Activated T-cell treated with anti-CD3 and anti-CD28 coated beads, Interleukin-2, amount 50 U/mL, for 4 hours (primary cell): ENCODE data around the gene HP. TPM values are rescaled to one million over a fixed set of nuclear protein-coding genes. Genes with fewer than 3 reads are reported as not detected.
"Not testable (repeated sequence)": the region's sequence is repeated elsewhere in the genome, so short reads cannot be mapped to it uniquely, and the experiment has no call there.

Experiments used
- ATAC-seq, 2 donors: fragments of 200-7000 bp; cut with Tn5 transposase; one replicate each; pipeline ENCODE4 v1.10.0; 2021
- DNase-seq: peaks from one replicate; pipeline ENCODE4 v3.0.0-alpha.2; 2020
- H3K27me3 Mint-ChIP-seq: one replicate; pipeline ENCODE4 v1.8.0; 2021; ENCODE audit warnings: low read depth, mixed read lengths
- H3K36me3 Mint-ChIP-seq: one replicate; pipeline ENCODE4 v1.8.0; 2022; ENCODE audit warnings: mixed read lengths; ENCODE audit not compliant: insufficient read depth
- H3K4me1 Mint-ChIP-seq: one replicate; pipeline ENCODE4 v1.8.0; 2021; ENCODE audit warnings: low read depth, mixed read lengths
- H3K4me3 Mint-ChIP-seq: one replicate; pipeline ENCODE4 v1.8.0; 2021; ENCODE audit warnings: mild to moderate bottlenecking, moderate library complexity, mixed read lengths
- H3K9me3 Mint-ChIP-seq: one replicate; pipeline ENCODE4 v1.8.0; 2021; ENCODE audit warnings: mixed read lengths
- total RNA-seq, 3 donors: library from RNA; stranded (reverse); gene quantifications; one replicate each; pipeline ENCODE4 v1.2.1, GENCODE V29; 2021

HP gene
- total RNA-seq, 3 donors from 2014 or later: 8.2 to 11.8 (median 11.4) TPM

GRCh38 chr16:72057313-72057712 is 3.0 kb downstream of the HP start:
- not testable (repeated sequence) for H3K27me3 Mint-ChIP-seq, H3K9me3 Mint-ChIP-seq, H3K36me3 Mint-ChIP-seq, H3K4me1 Mint-ChIP-seq, ATAC-seq, H3K4me3 Mint-ChIP-seq, DNase-seq

- not testable (repeated sequence) for H3K36me3 Mint-ChIP-seq, DNase-seq, H3K27me3 Mint-ChIP-seq, ATAC-seq, H3K9me3 Mint-ChIP-seq, H3K4me1 Mint-ChIP-seq, H3K4me3 Mint-ChIP-seq
Measured at GRCh38 chr16:72059060-72059459, 4.8 kb downstream of the HP start.

- H3K9me3 Mint-ChIP-seq: no peaks in the 10 kb centered on the region
- H3K4me1 Mint-ChIP-seq: no peaks in the 10 kb centered on the region
- H3K4me3 Mint-ChIP-seq: no peak overlapping the region
- no peaks in the 10 kb centered on the region for H3K27me3 Mint-ChIP-seq
- DNase-seq (no peak), ATAC-seq (no peak)
- peaks cover 7% of the 10 kb centered on the region for H3K36me3 Mint-ChIP-seq
Measured at GRCh38 chr16:72060405-72060804, 6.1 kb downstream of the HP start.

DNA sequence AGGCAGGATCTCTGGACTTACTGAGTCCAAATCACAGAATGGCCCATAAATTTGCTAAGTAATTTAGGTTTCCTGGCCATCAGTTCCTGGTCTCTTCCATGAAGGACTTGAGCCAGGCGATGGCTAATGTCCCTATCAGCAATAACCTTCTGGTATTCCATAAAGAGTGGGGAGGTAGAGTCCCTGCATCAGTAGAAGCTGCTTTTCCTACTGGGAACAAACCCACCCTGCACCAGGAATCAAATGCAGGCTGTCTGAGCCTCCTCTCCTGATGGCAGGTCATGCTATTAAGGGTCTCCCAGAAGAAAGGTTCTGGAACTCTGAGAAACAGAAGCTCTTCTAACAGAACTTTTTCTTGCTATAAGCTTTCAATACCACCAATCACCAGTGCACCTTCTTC is 7.3 kb downstream of the HP start:
- no peak overlapping the region for H3K4me3 Mint-ChIP-seq
- no peak for DNase-seq
- no peaks in the 10 kb centered on the region for H3K27me3 Mint-ChIP-seq
- ATAC-seq: no peak
- no peaks in the 10 kb centered on the region for H3K9me3 Mint-ChIP-seq
- peaks cover 7% of the 10 kb centered on the region for H3K36me3 Mint-ChIP-seq
- H3K4me1 Mint-ChIP-seq: no peaks in the 10 kb centered on the region

GRCh38 chr16:72064361-72064894 is 10.1 kb downstream of the HP start:
- no peak overlapping the region for H3K4me3 Mint-ChIP-seq
- DNase-seq (no peak), ATAC-seq (no peak)
- no peaks in the 10 kb centered on the region for H3K4me1 Mint-ChIP-seq
- H3K9me3 Mint-ChIP-seq: no peaks in the 10 kb centered on the region
- H3K36me3 Mint-ChIP-seq: peaks cover 7% of the 10 kb centered on the region
- H3K27me3 Mint-ChIP-seq: no peaks in the 10 kb centered on the region

GRCh38 chr16:72066747-72067146 is 12.4 kb downstream of the HP start:
- Mint-ChIP-seq H3K27me3 (no peaks in the 10 kb centered on the region), H3K36me3 (peaks cover 7% of the 10 kb centered on the region), H3K9me3 (no peaks in the 10 kb centered on the region), H3K4me3 (no peak overlapping the region), H3K4me1 (no peaks in the 10 kb centered on the region)
- ATAC-seq: peak; percentile 40 to 41
- no peak for DNase-seq

DNA sequence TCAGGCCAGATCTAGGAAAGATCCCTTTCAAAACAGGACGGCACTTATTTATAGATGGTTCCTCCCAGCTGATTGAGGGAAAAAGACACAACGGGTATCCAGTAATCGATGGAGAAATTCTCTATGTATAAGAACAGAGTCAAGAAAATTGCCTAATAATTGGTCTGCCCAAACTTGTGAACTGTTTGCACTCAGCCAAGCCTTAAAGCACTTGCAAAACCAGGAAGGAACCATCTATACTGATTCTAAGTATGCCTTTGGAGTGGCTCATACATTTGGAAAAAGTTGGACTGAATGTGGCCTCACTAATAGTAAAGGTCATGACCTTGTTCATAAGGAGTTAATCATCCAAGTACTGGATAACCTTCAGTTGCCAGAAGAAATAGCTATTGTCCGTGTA is 14.6 kb downstream of the HP start:
- Mint-ChIP-seq H3K27me3 (no peaks in the 10 kb centered on the region), H3K4me3 (no peak overlapping the region), H3K9me3 (no peaks in the 10 kb centered on the region), H3K36me3 (peaks cover 6% of the 10 kb centered on the region), H3K4me1 (no peaks in the 10 kb centered on the region)
- no peak for ATAC-seq
- DNase-seq: no peak

DNA sequence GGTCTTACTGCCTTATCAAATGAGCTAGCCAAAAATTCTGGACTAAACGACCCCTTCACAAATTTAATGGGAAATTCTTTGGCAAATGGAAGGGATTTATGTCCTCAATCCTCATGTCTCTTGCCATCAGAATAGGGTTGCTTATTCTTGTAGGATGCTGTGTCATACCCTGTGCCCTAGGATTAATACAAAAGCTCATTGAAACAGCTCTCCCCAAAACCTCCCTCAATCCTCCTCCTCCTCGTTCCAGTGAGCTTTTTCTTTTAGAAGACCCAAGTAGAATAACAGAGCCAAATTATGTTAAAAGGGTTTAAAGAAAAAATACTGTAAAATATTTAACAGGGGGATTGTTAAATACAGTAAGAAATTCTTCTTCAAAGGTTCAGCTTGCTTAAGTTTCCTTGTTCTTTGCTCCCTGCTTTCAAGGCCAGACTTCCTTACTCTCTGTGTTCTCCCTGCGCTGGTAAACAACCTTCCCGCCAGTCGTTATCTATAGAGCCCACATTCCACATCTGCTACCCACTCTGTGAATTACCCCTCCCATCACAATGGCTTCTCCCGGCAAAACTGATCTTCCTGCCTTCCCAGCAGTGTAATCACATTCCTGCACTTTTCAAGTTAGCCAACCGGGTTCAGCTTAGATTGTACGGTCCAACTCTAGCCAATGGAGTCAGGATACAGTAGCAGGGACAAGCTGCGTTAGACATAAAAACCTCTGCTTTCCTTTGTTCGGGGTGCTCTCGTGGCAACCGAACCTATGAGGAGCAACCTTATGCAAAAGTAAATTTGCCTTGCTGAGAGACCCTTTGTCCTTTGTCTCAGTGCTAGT is 18.4 kb downstream of the HP start:
- no peaks in the 10 kb centered on the region for H3K9me3 Mint-ChIP-seq
- no peaks in the 10 kb centered on the region for H3K4me1 Mint-ChIP-seq
- H3K4me3 Mint-ChIP-seq: no peak overlapping the region
- peaks cover 8% of the 10 kb centered on the region for H3K36me3 Mint-ChIP-seq
- no peak for DNase-seq
- no peak for ATAC-seq
- no peaks in the 10 kb centered on the region for H3K27me3 Mint-ChIP-seq

- Mint-ChIP-seq H3K36me3 (peaks cover 12% of the 10 kb centered on the region), H3K4me3 (no peak overlapping the region), H3K27me3 (no peaks in the 10 kb centered on the region), H3K9me3 (no peaks in the 10 kb centered on the region), H3K4me1 (no peaks in the 10 kb centered on the region)
- no peak for DNase-seq
- no peak for ATAC-seq
Measured at GRCh38 chr16:72073560-72074230, 19.4 kb downstream of the HP start.

DNA sequence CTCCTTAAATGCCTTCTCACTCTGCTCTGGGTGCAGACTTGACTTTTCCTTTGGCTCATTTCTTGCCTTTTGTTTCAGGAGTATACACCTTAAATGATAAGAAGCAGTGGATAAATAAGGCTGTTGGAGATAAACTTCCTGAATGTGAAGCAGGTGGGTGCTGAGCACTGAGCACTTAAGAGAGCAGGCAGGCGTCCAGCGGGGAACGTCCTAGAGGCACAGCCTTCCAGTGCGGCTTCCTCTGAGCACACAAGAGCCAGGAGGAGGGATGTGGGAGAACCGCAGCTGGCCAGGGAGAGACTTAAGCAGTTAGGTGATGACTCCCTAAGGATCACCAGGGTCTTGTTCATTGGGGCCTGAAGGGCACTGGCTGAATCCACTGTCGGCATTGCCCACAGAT is 20.8 kb downstream of the HP start:
- H3K9me3 Mint-ChIP-seq, H3K27me3 Mint-ChIP-seq, ATAC-seq, DNase-seq, H3K4me3 Mint-ChIP-seq, H3K4me1 Mint-ChIP-seq: not testable (repeated sequence)
- peaks cover 12% of the 10 kb centered on the region for H3K36me3 Mint-ChIP-seq

DNA sequence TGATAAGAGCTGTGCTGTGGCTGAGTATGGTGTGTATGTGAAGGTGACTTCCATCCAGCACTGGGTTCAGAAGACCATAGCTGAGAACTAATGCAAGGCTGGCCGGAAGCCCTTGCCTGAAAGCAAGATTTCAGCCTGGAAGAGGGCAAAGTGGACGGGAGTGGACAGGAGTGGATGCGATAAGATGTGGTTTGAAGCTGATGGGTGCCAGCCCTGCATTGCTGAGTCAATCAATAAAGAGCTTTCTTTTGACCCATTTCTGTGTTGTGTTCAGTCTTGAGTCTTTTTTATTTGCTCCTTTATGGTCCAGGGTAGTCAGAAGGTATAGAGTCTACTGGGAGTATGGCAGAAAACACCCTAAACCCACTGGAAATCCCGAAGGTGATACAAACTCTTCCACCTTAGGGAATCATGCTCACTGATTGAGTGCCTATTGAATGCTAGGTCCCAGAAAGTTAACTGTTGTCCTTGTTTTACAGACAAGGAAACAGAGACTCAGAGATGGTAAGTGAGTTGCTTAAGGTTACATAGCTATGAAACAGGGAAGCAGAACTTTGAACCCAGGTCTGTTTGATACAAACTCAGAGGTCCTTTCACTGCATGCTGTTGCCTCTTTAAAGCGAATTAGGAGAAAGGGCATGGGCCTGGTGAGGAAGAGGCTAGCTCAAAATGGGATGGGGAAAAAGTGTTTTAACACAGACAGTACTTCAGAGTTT is 22.8 kb downstream of the HP start:
- not testable (repeated sequence) for H3K4me3 Mint-ChIP-seq, H3K4me1 Mint-ChIP-seq, ATAC-seq, H3K9me3 Mint-ChIP-seq, H3K27me3 Mint-ChIP-seq, DNase-seq
- peaks cover 12% of the 10 kb centered on the region for H3K36me3 Mint-ChIP-seq

- Mint-ChIP-seq H3K9me3 (peaks cover 9% of the 10 kb centered on the region), H3K36me3 (peaks cover 32% of the 10 kb centered on the region), H3K27me3 (no peaks in the 10 kb centered on the region), H3K4me3 (no peak overlapping the region), H3K4me1 (no peaks in the 10 kb centered on the region)
- ATAC-seq (no peak), DNase-seq (no peak)
Measured at GRCh38 chr16:72083778-72084404, 29.6 kb downstream of the HP start.

DNA sequence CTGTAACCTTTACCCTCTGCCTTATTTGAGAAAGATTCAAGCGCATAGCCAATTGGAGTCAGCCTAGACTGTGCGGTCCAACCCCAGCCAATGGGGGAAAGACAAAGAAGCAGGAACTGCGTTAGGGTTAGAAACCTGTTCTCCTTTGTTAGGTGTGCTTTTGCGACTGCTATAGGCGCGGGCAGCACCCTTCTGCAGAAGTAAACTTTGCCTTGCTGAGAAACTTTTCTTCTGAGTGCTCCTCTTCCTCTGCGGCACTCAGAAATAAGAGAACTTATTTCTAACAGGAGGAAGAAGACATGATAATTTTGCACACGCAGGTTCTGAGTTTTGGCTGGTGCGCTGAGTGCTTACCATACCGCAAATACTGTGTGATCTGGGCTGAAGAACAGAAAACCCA is 30.1 kb downstream of the HP start:
- no peak for DNase-seq
- Mint-ChIP-seq H3K4me3 (no peak overlapping the region), H3K36me3 (peaks cover 36% of the 10 kb centered on the region), H3K27me3 (no peaks in the 10 kb centered on the region), H3K9me3 (peaks cover 9% of the 10 kb centered on the region), H3K4me1 (no peaks in the 10 kb centered on the region)
- no peak for ATAC-seq

DNA sequence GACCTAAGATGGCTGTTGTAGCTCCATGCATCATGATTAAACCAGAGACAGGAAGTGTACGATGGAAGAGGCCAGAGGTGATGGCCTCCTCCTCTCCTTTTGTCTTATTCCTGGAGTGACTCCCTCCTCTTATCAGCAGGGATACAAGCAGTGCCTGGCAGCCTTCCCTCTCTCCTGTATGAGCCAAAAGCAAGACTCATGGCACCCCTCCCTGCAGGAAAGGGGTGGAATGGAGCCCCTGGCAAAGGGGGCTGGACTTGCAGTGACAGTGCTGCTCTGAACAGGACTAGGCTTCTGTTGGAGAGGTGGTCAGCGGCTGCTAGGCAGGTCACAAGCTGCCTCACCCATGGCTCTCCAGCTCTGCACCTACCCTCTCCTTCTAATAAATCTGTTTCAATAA is 30.7 kb downstream of the HP start:
- ATAC-seq: no peak
- H3K36me3 Mint-ChIP-seq: peaks cover 41% of the 10 kb centered on the region
- H3K4me1 Mint-ChIP-seq: no peaks in the 10 kb centered on the region

More for the DNA sequence above, 30.7 kb downstream of the HP start:
- DNase-seq: no peak
- H3K27me3 Mint-ChIP-seq: no peaks in the 10 kb centered on the region
- no peak overlapping the region for H3K4me3 Mint-ChIP-seq
- H3K9me3 Mint-ChIP-seq: peaks cover 9% of the 10 kb centered on the region
